Gastroesophageal sphincter (tissue), 3 donors: Measurements from ENCODE around the gene PPP1R2B.

Source experiments
- CTCF ChIP-seq, 4 experiments: fragments of 200-600 bp in 2 of 4; fragments of 450-650 bp in 2 of 4; sonication (generic) in 1 of 4; IDR thresholded peaks; one replicate each; pipeline ENCODE4 v1.5.1; 2017 to 2019; ENCODE audit warnings: antibody characterized with exemption in 4 of 4, mild to moderate bottlenecking in 2 of 4, moderate library complexity in 2 of 4
- EP300 ChIP-seq: sonication (generic); formaldehyde crosslinking; IDR thresholded peaks from one replicate; pipeline ENCODE4 v1.6.1; 2017; ENCODE audit warnings: antibody characterized with exemption, mild to moderate bottlenecking
- POLR2A ChIP-seq, 2 donors: fragments of 450-650 bp; IDR thresholded peaks; one replicate each; pipeline ENCODE4 v1.6.1; 2017; ENCODE audit warnings: antibody characterized with exemption in 2 of 2, mild to moderate bottlenecking in 2 of 2, moderate library complexity in 1 of 2
- POLR2AphosphoS5 ChIP-seq: sonication (generic); formaldehyde crosslinking; IDR thresholded peaks from one replicate; pipeline ENCODE4 v1.6.1; 2017; ENCODE audit warnings: antibody characterized with exemption

- TF ChIP-seq CTCF (IDR thresholded peaks at IDR 0.05) (no peak), POLR2A (IDR thresholded peaks at IDR 0.05) (no peak), POLR2AphosphoS5 (no peak), EP300 (no peak)
Observed at GRCh38 chr5:156870498-156870839, 20.4 kb downstream of the PPP1R2B start.
